Adipose tissue (tissue), 3 donors: ENCODE data around the gene GMDS. TPM values are rescaled to one million over a fixed set of nuclear protein-coding genes. Genes with fewer than 3 reads are reported as not detected.

Source experiments
- H3K27ac ChIP-seq: one replicate; pipeline ENCODE4 v1.5.1; 2013; ENCODE audit warnings: low read depth, low read length
- WGBS, 3 donors: extraction: QIAGEN DNeasy Blood & Tissue Kit; methylation state at CpG; one replicate each; pipeline ENCODE4 v1.1.7; 2013; 5-methylcytosine and 5-hydroxymethylcytosine counted together
- polyA plus RNA-seq, 3 donors: library from polyadenylated mRNA; stranded (reverse); fragments of 200-250 nt; gene quantifications; one replicate each; pipeline ENCODE4 v1.2.3, GENCODE V29; 2013
- donor health status: healthy with polysubstance abuse.
- donor health status: Bipolar disorder and iron deficiency.
- donor health status: healthy.

The GMDS gene
- polyA plus RNA-seq, 3 donors, result 13.6 to 21.4 (median 14.9) TPM

GRCh38 chr6:1778686-1779235 is 466.6 kb downstream of the GMDS start:
- H3K27ac ChIP-seq, result no peak overlapping the region
- 63 to 76% (median 74%) methylated on average over 10 of the region's 10 CpGs for WGBS, 3 donors

- 64 to 86% (median 78%) methylated on average over 9 of the region's 9 CpGs for WGBS, 3 donors
- no peak overlapping the region for H3K27ac ChIP-seq
Measured at GRCh38 chr6:1777921-1778685, 467.3 kb downstream of the GMDS start.

- 69 to 93% (median 84%) methylated on average over 2 of the region's 2 CpGs for WGBS, 3 donors
- no peak overlapping the region for H3K27ac ChIP-seq
Measured at GRCh38 chr6:1775441-1775840, 470.0 kb downstream of the GMDS start.

GRCh38 chr6:1774226-1774915 is 471.0 kb downstream of the GMDS start:
- WGBS, 3 donors, result 86 to 93% (median 89%) methylated on average over 5 of the region's 5 CpGs
- no peak overlapping the region for H3K27ac ChIP-seq

GRCh38 chr6:1773700-1774099 is 471.7 kb downstream of the GMDS start:
- WGBS, 3 donors, result 69 to 90% (median 74%) methylated on average over 2 of the region's 2 CpGs
- H3K27ac ChIP-seq, result no peak overlapping the region

GRCh38 chr6:1770968-1771723 is 474.3 kb downstream of the GMDS start:
- 50 to 79% (median 76%) methylated on average over 5 of the region's 5 CpGs for WGBS, 3 donors
- no peak overlapping the region for H3K27ac ChIP-seq

- no peak overlapping the region for H3K27ac ChIP-seq
- 85 to 91% (median 89%) methylated on average over 7 of the region's 7 CpGs for WGBS, 3 donors
Measured at GRCh38 chr6:1770435-1770843, 475.0 kb downstream of the GMDS start.

- no peak overlapping the region for H3K27ac ChIP-seq
- WGBS, 3 donors, result 35 to 61% (median 53%) methylated on average over 7 of the region's 7 CpGs
Measured at GRCh38 chr6:1767481-1768246, 477.7 kb downstream of the GMDS start.

GRCh38 chr6:1766654-1767053 is 478.8 kb downstream of the GMDS start:
- 65 to 71% (median 66%) methylated on average over 8 of the region's 8 CpGs for WGBS, 3 donors

GRCh38 chr6:1765160-1765903 is 480.1 kb downstream of the GMDS start:
- no peak overlapping the region for H3K27ac ChIP-seq
- 65 to 81% (median 77%) methylated on average over 17 of the region's 17 CpGs for WGBS, 3 donors

More at GRCh38 chr6:1766654-1767053, 478.8 kb downstream of the GMDS start:
- H3K27ac ChIP-seq, result no peak overlapping the region

GRCh38 chr6:1764397-1764987 is 480.9 kb downstream of the GMDS start:
- 79 to 88% (median 83%) methylated on average over 9 of the region's 9 CpGs for WGBS, 3 donors
- no peak overlapping the region for H3K27ac ChIP-seq

GRCh38 chr6:1763404-1763803 is 482.0 kb downstream of the GMDS start:
- no peak overlapping the region for H3K27ac ChIP-seq
- 71 to 88% (median 75%) methylated on average over 6 of the region's 6 CpGs for WGBS, 3 donors

- WGBS, 3 donors, result 72 to 94% (median 88%) methylated on average over 9 of the region's 9 CpGs
Measured at GRCh38 chr6:1762203-1762602, 483.2 kb downstream of the GMDS start.

GRCh38 chr6:1761477-1761877 is 483.9 kb downstream of the GMDS start:
- no peak overlapping the region for H3K27ac ChIP-seq
- 70 to 88% (median 75%) methylated on average over 4 of the region's 4 CpGs for WGBS, 3 donors

More at GRCh38 chr6:1762203-1762602, 483.2 kb downstream of the GMDS start:
- no peak overlapping the region for H3K27ac ChIP-seq

- H3K27ac ChIP-seq, result no peak overlapping the region
- 82 to 89% (median 85%) methylated on average over 2 of the region's 2 CpGs for WGBS, 3 donors
Measured at GRCh38 chr6:1760876-1761275, 484.5 kb downstream of the GMDS start.

- 96 to 97% (median 96%) methylated on average over 8 of the region's 8 CpGs for WGBS, 3 donors
Measured at GRCh38 chr6:1759870-1760269, 485.5 kb downstream of the GMDS start.

GRCh38 chr6:1758076-1758679 is 487.2 kb downstream of the GMDS start:
- 72 to 80% (median 77%) methylated on average over 8 of the region's 8 CpGs for WGBS, 3 donors
- H3K27ac ChIP-seq, result no peak overlapping the region

More at GRCh38 chr6:1759870-1760269, 485.5 kb downstream of the GMDS start:
- H3K27ac ChIP-seq, result no peak overlapping the region
